Stimulated activated CD8-positive, alpha-beta memory T cell treated with anti-CD3 and anti-CD28 coated beads, Interleukin-7, amount 100 ng/mL, for 1 hour (primary cell): ENCODE results near the gene UPK3A.
A peak's percentile ranks its signal among the peaks of the same experiment; 100 is the strongest.
"Not testable (repeated sequence)": the region's sequence is repeated elsewhere in the genome, so short reads cannot be mapped to it uniquely, and the experiment has no call there.

Experiments
- DNase-seq, 2 donors: peaks; one replicate each; pipeline ENCODE4 v3.0.0-alpha.2; 2020; ENCODE audit warnings: low read depth in 2 of 2

Gene UPK3A

DNA sequence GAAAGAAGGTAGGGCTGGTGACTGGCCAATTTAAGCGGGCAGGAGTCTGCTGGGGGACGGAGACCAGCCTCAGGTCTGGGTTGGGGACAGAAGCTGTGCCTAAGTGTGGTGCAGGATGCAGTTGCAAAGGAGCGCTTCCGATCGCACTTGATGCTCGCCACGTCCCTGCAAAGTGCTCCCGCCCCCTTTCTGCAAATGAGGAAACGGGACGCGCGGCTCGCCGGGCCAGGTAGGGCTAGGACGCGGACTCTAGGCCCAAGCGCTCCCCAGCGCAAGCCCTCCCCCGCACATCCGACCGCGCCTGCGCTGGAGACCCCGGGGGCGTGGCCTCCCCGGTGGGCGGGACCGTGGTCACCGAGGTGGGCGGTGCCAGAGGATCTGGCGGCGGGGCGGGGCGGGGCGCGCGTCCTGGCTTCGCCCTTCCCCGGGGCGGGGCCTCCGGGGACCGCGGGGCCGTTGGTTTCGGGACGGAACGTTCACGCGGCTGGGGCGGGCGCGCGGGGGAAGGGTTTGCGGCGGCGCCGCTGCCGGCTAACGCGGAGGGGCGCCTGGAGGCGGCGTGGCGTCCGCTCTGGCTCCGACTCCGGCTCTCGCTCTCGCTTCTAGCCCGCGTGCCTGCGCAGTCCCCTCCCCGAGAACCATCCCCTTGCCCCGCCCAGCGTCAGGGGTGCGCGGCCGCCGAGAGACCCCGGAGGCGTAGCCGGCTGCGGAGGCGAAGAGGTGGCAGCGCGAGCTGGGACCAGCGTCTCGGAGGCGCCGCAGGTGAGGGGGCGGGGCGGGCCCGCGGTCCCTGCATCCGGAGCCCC, 24.9 kb downstream of the UPK3A start, which contains the start of gene FAM118A:
Gene FAM118A, plus strand, starts transcription at position 513 of the 806 bp plus-strand sequence. CDS start 12,446 bp downstream, outside the sequence.
- peak; percentile 96 to 99 for DNase-seq

DNA sequence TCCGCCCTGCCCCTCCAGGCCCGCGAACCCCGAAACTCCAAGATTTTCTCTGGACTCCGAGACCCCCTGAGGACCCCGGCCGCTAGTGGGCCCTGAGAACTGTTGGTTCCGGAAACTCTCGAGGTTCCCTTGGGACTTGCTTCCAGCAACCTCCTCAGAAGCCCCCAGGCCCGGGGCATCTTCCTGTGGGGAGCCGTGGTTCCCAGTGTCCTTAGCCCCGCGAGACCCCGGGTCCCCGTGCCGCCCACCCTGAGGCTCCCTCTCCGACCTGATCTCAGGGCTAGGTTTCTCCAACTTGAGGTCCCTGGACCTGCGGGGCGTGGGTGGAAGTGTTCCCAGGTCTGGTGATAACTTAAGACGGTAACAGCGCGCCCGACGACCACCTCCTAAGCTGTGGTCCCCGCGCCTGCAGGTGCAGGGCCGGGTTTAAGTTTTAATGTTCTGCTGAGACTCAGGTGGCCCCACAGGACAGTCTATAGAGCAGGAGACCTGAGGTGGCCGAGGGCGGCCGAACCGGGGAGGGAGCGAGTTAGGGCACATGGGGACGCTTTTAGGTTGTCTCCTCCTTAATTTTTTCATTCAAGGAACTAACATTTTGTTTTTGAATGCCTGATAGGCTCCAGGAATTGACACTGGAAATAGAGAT, 25.7 kb downstream of the UPK3A start:
- DNase-seq = no peak

GRCh38 chr22:45310977-45311531, 26.3 kb downstream of the UPK3A start:
- DNase-seq = no peak

DNA sequence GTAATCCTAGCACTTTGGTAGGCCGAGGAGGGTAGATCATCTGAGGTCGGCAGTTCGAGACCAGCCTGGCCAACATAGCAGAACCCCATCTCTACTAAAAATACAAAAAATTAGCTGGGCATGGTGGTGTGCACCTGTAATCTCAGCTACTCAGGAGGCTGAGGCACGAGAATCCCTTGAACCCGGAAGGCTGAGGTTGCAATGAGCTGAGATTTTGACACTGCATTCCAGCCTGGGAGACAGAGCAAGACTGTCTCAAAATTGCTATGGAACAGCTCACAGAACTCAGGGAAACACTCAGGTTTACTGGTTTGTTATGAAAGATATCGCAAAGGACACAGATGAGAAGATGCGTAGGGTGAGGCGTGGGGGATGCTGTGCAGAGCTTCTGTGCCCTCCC, 27.7 kb downstream of the UPK3A start:
- no peak for DNase-seq

DNA sequence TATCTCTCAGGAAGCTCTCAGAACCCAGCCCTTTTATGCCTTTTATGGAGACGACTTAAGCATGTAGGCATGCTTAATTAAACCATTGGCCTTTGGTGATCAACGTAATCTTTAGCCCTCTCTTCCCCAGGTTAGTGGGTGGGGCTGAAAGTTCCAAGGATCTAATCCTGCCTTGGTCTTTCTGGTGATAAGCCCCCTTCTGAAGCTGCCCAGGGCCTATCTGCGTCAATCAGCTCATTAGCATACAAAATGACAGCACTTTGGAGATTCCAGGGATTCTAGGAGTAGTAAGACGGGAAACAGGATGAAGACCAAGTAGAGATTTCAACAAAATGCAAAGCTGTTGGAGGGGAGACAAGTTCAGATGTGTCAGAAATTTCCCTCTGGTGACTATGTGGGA, 28.1 kb downstream of the UPK3A start:
- DNase-seq = no peak

DNA sequence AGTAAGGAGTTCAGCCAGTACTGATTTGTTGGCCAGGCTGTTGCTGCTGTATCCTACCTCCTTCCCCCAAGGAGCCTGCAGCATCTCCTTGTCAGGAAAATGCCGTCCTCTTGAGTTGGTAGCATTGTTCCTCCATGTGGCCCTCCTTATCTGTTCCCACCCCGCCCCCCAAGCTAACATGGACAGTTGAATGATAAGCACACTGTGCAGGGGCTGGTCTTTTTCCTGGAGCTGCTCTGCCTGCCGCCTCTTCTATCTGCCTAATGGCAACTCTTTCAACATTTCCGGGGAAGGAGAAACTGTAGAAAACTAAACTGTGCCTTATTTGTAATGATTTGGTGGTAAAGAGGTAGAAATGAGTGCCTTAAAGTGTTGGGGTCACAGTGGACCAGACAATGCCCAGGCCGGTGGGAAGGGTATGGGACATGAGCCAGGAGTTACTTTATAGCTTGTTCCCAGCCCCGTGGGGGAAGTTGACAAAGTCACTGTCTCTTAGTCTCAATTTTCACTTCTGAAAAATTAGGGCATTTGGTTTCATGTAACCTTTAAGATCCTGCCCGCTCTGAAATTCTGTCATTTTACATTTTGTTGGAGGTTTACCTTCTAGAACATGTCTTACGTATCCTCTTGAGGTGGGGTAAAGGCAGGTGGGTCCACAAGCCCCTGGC, 29.4 kb downstream of the UPK3A start:
- DNase-seq = no peak

- no peak for DNase-seq
These were observed 30.0 kb downstream of the UPK3A start for GRCh38 chr22:45314786-45315185.

DNA sequence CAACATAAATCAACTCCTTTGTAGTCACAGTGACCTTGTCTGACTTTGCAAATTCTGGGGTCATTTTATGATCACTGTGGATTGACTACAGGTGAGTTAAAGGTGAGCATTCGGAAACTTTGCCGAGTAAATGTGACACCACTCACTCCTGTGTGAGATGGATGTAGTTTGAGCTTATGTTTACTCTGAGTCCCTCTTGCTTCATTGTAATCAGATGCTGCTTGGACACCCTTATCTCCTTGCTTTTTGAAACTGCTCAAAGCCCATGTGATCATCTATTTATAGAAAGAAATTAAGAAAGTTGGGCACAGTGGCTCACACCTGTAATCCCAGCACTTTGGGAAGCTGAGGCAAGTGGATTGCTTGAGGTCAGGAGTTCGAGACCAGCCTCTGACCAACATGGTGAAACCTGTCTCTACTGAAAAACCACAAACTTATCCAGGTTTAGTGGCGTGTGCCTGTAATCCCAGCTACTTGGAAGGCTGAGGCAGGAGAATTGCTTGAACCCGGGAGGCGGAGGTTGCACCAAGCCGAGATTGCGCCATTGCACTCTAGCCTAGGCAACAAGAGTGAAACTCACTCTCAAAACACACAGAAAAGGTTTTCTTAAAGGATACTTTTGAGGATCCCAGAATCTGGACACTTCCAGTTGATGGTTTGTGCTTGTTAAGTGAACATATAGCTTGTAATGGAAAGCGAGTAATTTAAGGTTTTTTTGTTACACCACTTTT, 32.2 kb downstream of the UPK3A start:
- no peak for DNase-seq

DNA sequence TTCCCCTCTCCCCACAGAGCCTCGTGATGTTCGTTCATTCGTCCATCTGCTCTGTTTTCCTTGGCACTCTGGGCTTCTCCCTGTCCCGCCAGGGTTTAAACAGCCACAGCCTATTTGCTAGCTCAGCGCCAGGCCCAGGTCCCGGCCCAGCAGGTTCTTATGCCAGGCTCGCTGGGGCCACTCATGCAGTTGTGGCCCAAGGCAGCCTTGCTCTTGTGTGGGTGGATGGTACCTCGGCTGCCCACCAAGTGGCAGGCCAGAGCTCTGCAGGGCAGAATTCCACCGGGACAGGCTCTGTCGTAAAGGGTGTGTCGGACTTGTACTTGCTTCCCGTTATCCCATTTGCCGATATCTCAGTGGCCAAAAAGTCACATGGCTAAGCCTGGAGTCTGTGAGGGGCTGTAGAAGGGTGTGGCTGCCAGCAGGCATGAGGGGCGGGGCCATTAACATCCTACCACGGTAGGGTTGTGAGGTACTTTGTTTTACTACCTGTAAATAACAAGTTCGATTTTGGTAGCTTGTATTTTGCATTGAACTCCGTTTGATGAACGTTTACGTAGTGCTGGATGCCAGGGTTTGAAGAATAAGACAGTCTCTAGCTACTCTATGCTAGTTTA, 32.9 kb downstream of the UPK3A start:
- DNase-seq = no peak

DNA sequence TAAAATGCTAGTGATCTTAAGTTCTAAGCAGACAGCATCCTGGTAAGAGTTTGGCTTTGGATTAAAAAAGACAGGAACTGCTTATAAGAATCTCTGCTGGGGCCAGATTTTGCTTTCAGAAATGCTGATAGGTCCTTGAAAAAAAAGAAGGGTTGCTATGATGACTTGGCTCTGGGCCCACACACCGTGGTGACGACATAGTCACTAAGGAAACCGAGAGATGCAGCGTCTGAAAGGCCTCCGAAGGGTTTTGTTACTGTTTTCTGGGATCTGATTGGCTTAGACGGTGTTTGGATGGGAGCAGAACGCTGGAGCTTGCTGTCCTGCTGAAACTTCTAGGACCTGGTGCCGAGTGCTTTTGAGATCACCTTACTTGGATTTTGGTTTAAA, 33.4 kb downstream of the UPK3A start:
- DNase-seq = peak; percentile 67 to 73

- DNase-seq = peak in 1 of 2 donors; percentile 30
These were observed 34.0 kb downstream of the UPK3A start for GRCh38 chr22:45318558-45319323.

DNA sequence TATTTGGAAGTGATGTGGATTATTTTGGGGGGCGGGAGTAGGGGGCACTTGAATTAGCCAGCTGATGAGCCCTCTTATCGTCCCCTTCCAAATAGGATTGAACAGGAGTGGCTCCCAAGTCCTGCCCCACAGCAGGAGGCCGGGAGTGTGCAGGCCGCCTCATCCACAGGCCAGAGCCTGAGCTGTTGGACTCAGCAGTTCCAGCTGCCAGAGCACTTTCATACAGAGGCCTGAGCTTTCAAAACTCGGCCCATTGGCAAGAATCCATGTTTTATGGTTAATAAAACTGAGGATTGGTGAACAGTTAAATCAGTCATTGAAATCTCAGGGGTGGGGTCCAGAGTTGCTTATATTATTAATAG, 34.6 kb downstream of the UPK3A start:
- DNase-seq = no peak

- no peak for DNase-seq
These were observed 35.7 kb downstream of the UPK3A start for GRCh38 chr22:45320357-45320976.

DNA sequence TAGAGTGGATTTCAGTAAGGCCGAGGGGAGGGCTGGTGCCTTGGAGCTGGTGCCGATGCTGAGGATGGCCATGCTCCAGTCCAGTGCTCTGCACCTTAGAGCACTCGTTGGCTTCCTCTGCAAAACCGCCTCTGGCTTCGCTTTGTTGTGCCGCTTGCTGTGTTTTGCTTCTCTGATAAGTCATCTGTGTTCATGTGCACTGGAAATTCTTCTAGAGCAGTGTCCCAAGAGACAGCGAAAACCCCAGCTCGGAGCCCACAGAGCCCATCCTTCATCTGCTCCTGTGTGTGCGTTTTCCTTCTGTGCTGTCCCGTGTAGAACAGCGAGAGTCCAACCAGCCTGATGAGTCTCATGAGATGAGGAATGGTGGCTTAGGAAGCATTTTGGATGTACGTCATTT, 37.1 kb downstream of the UPK3A start:
- DNase-seq = no peak

- no peak for DNase-seq
These were observed 38.2 kb downstream of the UPK3A start for GRCh38 chr22:45322873-45323525.

DNA sequence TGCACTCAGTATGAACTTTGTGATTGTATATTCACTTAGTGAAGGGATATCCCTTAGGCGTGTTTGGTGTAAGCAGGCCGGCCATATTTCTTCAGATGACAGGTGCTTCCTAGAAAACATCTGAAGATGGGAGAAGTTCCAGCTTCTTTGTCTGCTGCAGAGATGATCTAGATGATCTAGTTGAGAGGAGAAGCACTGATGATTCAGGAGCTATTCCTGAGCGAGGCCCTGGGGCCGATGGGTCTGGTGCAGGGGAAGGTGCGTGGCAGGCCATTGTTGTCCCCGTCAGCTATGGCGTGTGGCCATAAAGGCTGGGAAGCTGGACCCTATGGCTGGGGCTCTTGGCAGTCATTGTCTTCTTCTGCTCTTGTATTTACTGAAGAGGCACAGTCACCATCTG, 38.9 kb downstream of the UPK3A start:
- DNase-seq = no peak

DNA sequence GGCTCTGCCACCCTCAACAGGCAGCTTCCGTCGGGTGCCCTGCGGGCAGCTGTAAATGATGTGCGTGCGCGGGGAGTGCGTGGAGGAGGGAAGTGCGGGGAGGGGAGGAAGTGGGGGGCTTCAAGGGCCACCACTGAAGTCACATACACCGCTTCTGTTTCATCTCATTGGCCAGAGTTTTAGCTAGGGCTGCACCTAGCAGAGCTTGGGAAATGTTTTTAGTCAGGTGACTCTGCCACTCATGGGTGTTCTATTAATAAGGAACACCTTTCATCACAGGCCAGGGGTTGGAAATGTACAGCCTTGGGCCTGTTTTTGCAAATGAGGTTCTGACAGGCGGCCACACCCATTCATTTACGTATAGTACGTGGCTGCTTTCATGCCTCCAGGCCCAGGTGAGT, 39.6 kb downstream of the UPK3A start:
- DNase-seq = no peak

DNA sequence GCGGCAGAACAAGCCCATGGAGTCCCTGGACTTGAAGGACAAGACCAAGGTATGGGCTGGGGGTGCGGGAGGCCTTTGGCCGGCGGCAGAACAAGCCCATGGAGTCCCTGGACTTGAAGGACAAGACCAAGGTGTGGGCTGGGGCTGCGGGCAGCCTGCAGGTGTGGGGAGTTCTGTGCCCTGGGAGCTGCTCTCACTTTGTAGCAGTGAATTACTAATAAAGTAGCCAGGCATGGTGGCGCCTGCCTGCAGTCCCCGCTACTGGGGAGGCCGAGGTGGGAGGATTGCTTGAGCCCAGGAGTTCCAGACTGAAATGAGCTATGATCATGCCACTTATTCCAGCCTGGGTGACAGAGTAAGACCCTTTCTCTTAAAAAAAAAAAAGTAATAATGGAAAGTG, 43.5 kb downstream of the UPK3A start:
- not testable (repeated sequence) for DNase-seq

GRCh38 chr22:45328822-45329529, 44.2 kb downstream of the UPK3A start:
- DNase-seq = no peak
